ENCODE measurements around the gene TTC39A. TPM values are rescaled to one million over a fixed set of nuclear protein-coding genes. Genes with fewer than 3 reads are reported as not detected.

TTC39A gene
- total RNA-seq, 1 donor from 2014 or later, result 11.5 TPM

DNA sequence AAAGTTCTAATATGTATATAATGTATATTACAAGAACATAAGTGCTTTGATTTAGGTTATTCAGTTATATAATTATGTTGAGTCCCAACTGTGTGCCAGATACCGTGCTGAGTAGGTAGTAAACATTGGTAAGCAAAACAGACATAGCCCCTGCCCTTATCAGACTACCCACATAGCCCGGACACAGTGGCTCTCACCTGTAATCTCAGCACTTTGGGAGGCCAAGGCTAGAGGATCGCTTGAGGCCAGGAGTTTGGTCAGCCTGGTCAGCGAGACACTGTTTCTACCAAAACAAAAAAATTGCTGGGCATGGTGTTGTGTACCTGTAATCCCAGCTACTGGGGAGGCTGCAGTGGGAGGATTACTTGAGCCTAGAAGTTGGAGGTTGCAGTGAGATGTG lies 63.6 kb downstream of the TTC39A start:
- intact Hi-C loops (cut with DNase I), result no loop called here
- Histone ChIP-seq H3K27ac (no peak overlapping the region), H3K4me3 (no peak overlapping the region), H3K27me3 (no peaks in the 10 kb centered on the region), H3K4me1 (peaks cover 74% of the 10 kb centered on the region), H3K36me3 (peaks cover 0 to 4% of the 10 kb centered on the region in 2 donors), H3K9me3 (no peaks in the 10 kb centered on the region)
- TF ChIP-seq POLR2AphosphoS5 (IDR thresholded peaks at IDR 0.05; ENCODE audit: insufficient read depth in 1 of 2, low read depth in 1 of 2) (no peak), POLR2A (IDR thresholded peaks at IDR 0.05) (no peak), CTCF (IDR thresholded peaks at IDR 0.05) (no peak)
- no peak for DNase-seq (ENCODE audit: extremely low spot score in 2 of 2)

- Histone ChIP-seq H3K27me3 (no peaks in the 10 kb centered on the region), H3K36me3 (peaks cover 0 to 4% of the 10 kb centered on the region in 2 donors), H3K4me1 (peaks cover 80% of the 10 kb centered on the region), H3K4me3 (no peak overlapping the region), H3K27ac (no peak overlapping the region), H3K9me3 (no peaks in the 10 kb centered on the region)
- intact Hi-C loops (cut with DNase I), result no loop called here
- TF ChIP-seq POLR2A (IDR thresholded peaks at IDR 0.05) (no peak), POLR2AphosphoS5 (IDR thresholded peaks at IDR 0.05; ENCODE audit: insufficient read depth in 1 of 2, low read depth in 1 of 2) (no peak), CTCF (IDR thresholded peaks at IDR 0.05) (no peak)
- no peak for DNase-seq (ENCODE audit: extremely low spot score in 2 of 2)
Measured at GRCh38 chr1:51266181-51266580, 64.2 kb downstream of the TTC39A start.

- Histone ChIP-seq H3K27me3 (no peaks in the 10 kb centered on the region), H3K4me1 (peaks cover 85% of the 10 kb centered on the region), H3K36me3 (peaks cover 0 to 4% of the 10 kb centered on the region in 2 donors), H3K27ac (no peak overlapping the region), H3K4me3 (no peak overlapping the region), H3K9me3 (no peaks in the 10 kb centered on the region)
- intact Hi-C loops (cut with DNase I), result no loop called here
- no peak for DNase-seq (ENCODE audit: extremely low spot score in 2 of 2)
- no peak for TF ChIP-seq CTCF (IDR thresholded peaks at IDR 0.05)
- no peak for TF ChIP-seq POLR2A (IDR thresholded peaks at IDR 0.05)
Measured at GRCh38 chr1:51265618-51266017, 64.7 kb downstream of the TTC39A start.

- no peaks in the 10 kb centered on the region for H3K9me3 ChIP-seq
- no peaks in the 10 kb centered on the region for H3K36me3 ChIP-seq
- no peak for DNase-seq (ENCODE audit: extremely low spot score in 2 of 2)
- intact Hi-C loops (cut with DNase I), result no loop called here
- H3K4me3 ChIP-seq, result no peak overlapping the region
- H3K27ac ChIP-seq, result peak overlapping the region; percentile 49
- no peak for TF ChIP-seq POLR2A (IDR thresholded peaks at IDR 0.05)
- no peak for TF ChIP-seq CTCF (IDR thresholded peaks at IDR 0.05)
- peak in 1 of 2 donors; percentile 22 for TF ChIP-seq POLR2AphosphoS5 (IDR thresholded peaks at IDR 0.05; ENCODE audit: insufficient read depth in 1 of 2, low read depth in 1 of 2)
- H3K4me1 ChIP-seq, result peaks cover 91% of the 10 kb centered on the region
- no peaks in the 10 kb centered on the region for H3K27me3 ChIP-seq
Measured at GRCh38 chr1:51264451-51264850, 65.9 kb downstream of the TTC39A start.

GRCh38 chr1:51263147-51263877 lies 67.0 kb downstream of the TTC39A start:
- Histone ChIP-seq H3K4me1 (peaks cover 91% of the 10 kb centered on the region), H3K4me3 (no peak overlapping the region), H3K27me3 (no peaks in the 10 kb centered on the region), H3K36me3 (no peaks in the 10 kb centered on the region), H3K27ac (no peak overlapping the region), H3K9me3 (no peaks in the 10 kb centered on the region)
- DNase-seq (ENCODE audit: extremely low spot score in 2 of 2), result no peak
- intact Hi-C loops (cut with DNase I), result no loop called here
- no peak for TF ChIP-seq CTCF (IDR thresholded peaks at IDR 0.05)

Measured in vagina (tissue), 2 donors.